Astrocyte (in vitro differentiated cells and primary cell): ENCODE results near the gene SCML2. TPM values are rescaled to one million over a fixed set of nuclear protein-coding genes. Genes with fewer than 3 reads are reported as not detected.
"Not testable (repeated sequence)": the region's sequence is repeated elsewhere in the genome, so short reads cannot be mapped to it uniquely, and the experiment has no call there.

Experiments
- DNase-seq: peaks from one replicate; pipeline ENCODE4 v3.0.0-alpha.2; 2010; ENCODE audit warnings: low read depth
- FAIRE-seq: peaks from 2 replicates; lab custom pipeline; 2011; peaks lifted over from hg19 to GRCh38; lab: Jason Lieb, UNC
- H2AFZ ChIP-seq: 2 replicates; pipeline ENCODE4 v1.6.0; 2012; ENCODE audit warnings: low read depth, low read length, inconsistent platforms
- H3K27ac ChIP-seq: 2 replicates; pipeline ENCODE4 v1.5.1; 2011; ENCODE audit warnings: low read depth, low read length, inconsistent platforms
- H3K27me3 ChIP-seq: 2 replicates; pipeline ENCODE4 v1.6.0; 2011; ENCODE audit warnings: low read length, inconsistent platforms; ENCODE audit not compliant: insufficient read depth
- H3K36me3 ChIP-seq: 2 replicates; pipeline ENCODE4 v1.5.1; 2011; ENCODE audit warnings: low read length, inconsistent platforms; ENCODE audit not compliant: insufficient read depth
- H3K4me1 ChIP-seq: 2 replicates; pipeline ENCODE4 v1.5.1; 2011; ENCODE audit warnings: low read length, inconsistent platforms; ENCODE audit not compliant: insufficient read depth
- H3K4me2 ChIP-seq: 2 replicates; pipeline ENCODE4 v1.6.0; 2012; ENCODE audit warnings: low read length, inconsistent platforms
- H3K4me3 ChIP-seq: 2 replicates; pipeline ENCODE4 v1.5.1; 2011; ENCODE audit warnings: low read depth, mild to moderate bottlenecking, low read length, inconsistent platforms; ENCODE audit not compliant: insufficient read depth
- H3K79me2 ChIP-seq: 2 replicates; pipeline ENCODE4 v1.6.0; 2012; ENCODE audit warnings: mild to moderate bottlenecking, low read length, inconsistent platforms; ENCODE audit not compliant: insufficient read depth
- H3K9ac ChIP-seq: 2 replicates; pipeline ENCODE4 v1.6.0; 2012; ENCODE audit warnings: mild to moderate bottlenecking, low read length, inconsistent platforms
- H3K9me3 ChIP-seq: 2 replicates; pipeline ENCODE4 v1.5.1; 2012; ENCODE audit warnings: low read depth, mild to moderate bottlenecking, low read length, inconsistent platforms; ENCODE audit not compliant: insufficient read depth
- H4K20me1 ChIP-seq: 2 replicates; pipeline ENCODE4 v1.6.0; 2012; ENCODE audit warnings: low read length, inconsistent platforms; ENCODE audit not compliant: insufficient read depth
- H3K27ac Mint-ChIP-seq: one replicate; pipeline ENCODE4 v1.8.0; 2021; ENCODE audit warnings: mild to moderate bottlenecking, mixed read lengths; ENCODE audit not compliant: unreplicated experiment
- H3K27me3 Mint-ChIP-seq: one replicate; pipeline ENCODE4 v1.8.0; 2021; ENCODE audit warnings: low read depth, mixed read lengths; ENCODE audit not compliant: unreplicated experiment
- H3K36me3 Mint-ChIP-seq: one replicate; pipeline ENCODE4 v1.8.0; 2021; ENCODE audit warnings: low read depth, mixed read lengths; ENCODE audit not compliant: unreplicated experiment
- H3K4me1 Mint-ChIP-seq: one replicate; pipeline ENCODE4 v1.8.0; 2021; ENCODE audit warnings: low read depth, mixed read lengths; ENCODE audit not compliant: unreplicated experiment
- H3K4me3 Mint-ChIP-seq: one replicate; pipeline ENCODE4 v1.8.0; 2021; ENCODE audit warnings: mild to moderate bottlenecking, moderate library complexity, mixed read lengths; ENCODE audit not compliant: unreplicated experiment
- H3K9me3 Mint-ChIP-seq: one replicate; pipeline ENCODE4 v1.8.0; 2021; ENCODE audit warnings: mild to moderate bottlenecking, mixed read lengths; ENCODE audit not compliant: unreplicated experiment
- EZH2 ChIP-seq: IDR thresholded peaks from 2 replicates; pipeline ENCODE4 v1.6.1; 2012; ENCODE audit warnings: mild to moderate bottlenecking, low read length, inconsistent platforms; ENCODE audit not compliant: insufficient read depth
- total RNA-seq: library from RNA; stranded (reverse); gene quantifications from 2 replicates; pipeline ENCODE4 v1.2.1, GENCODE V29; 2021
- TF ChIP-seq, protein P1 (sequence below): IDR thresholded peaks from 2 replicates; pipeline ENCODE4 v1.5.1; 2011; ENCODE audit warnings: low read depth, mild to moderate bottlenecking, inconsistent platforms, low read length, moderate library complexity; ENCODE audit not compliant: insufficient read depth

Gene SCML2
- total RNA-seq, 1 donor from 2014 or later, result 1.2 TPM

- no peak overlapping the region for H2AFZ ChIP-seq
- no peaks in the 10 kb centered on the region for H4K20me1 ChIP-seq
- no peaks in the 10 kb centered on the region for H3K9me3 ChIP-seq
- H3K4me3 ChIP-seq, result no peak overlapping the region
- no peak overlapping the region for H3K27ac Mint-ChIP-seq
- FAIRE-seq (peak; percentile 54), DNase-seq (peak; percentile 18)
- no peak overlapping the region for H3K27ac ChIP-seq
- H3K4me1 Mint-ChIP-seq, result no peaks in the 10 kb centered on the region
- H3K36me3 ChIP-seq, result no peaks in the 10 kb centered on the region
- no peak overlapping the region for H3K9ac ChIP-seq
- no peak overlapping the region for H3K4me3 Mint-ChIP-seq
- no peak overlapping the region for H3K4me2 ChIP-seq
- no peaks in the 10 kb centered on the region for H3K36me3 Mint-ChIP-seq
- peaks cover 5% of the 10 kb centered on the region for H3K4me1 ChIP-seq
- H3K9me3 Mint-ChIP-seq, result no peaks in the 10 kb centered on the region
- H3K27me3 Mint-ChIP-seq, result no peaks in the 10 kb centered on the region
- no peaks in the 10 kb centered on the region for H3K27me3 ChIP-seq
- H3K79me2 ChIP-seq, result no peaks in the 10 kb centered on the region
- no peak for TF ChIP-seq EZH2
- TF ChIP-seq, protein P1, sequence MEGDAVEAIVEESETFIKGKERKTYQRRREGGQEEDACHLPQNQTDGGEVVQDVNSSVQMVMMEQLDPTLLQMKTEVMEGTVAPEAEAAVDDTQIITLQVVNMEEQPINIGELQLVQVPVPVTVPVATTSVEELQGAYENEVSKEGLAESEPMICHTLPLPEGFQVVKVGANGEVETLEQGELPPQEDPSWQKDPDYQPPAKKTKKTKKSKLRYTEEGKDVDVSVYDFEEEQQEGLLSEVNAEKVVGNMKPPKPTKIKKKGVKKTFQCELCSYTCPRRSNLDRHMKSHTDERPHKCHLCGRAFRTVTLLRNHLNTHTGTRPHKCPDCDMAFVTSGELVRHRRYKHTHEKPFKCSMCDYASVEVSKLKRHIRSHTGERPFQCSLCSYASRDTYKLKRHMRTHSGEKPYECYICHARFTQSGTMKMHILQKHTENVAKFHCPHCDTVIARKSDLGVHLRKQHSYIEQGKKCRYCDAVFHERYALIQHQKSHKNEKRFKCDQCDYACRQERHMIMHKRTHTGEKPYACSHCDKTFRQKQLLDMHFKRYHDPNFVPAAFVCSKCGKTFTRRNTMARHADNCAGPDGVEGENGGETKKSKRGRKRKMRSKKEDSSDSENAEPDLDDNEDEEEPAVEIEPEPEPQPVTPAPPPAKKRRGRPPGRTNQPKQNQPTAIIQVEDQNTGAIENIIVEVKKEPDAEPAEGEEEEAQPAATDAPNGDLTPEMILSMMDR, result peak; percentile 58
Observed at GRCh38 chrX:18390941-18391538, 36.6 kb upstream of the SCML2 start.

GRCh38 chrX:18389966-18390365 lies 35.5 kb upstream of the SCML2 start:
- H3K4me3 Mint-ChIP-seq, result no peak overlapping the region
- Histone ChIP-seq H3K9ac (no peak overlapping the region), H3K4me2 (no peak overlapping the region), H4K20me1 (no peaks in the 10 kb centered on the region), H3K27ac (no peak overlapping the region), H3K9me3 (no peaks in the 10 kb centered on the region), H3K27me3 (no peaks in the 10 kb centered on the region), H3K79me2 (no peaks in the 10 kb centered on the region), H3K36me3 (no peaks in the 10 kb centered on the region), H3K4me1 (peaks cover 3% of the 10 kb centered on the region), H3K4me3 (no peak overlapping the region), H2AFZ (no peak overlapping the region)
- H3K4me1 Mint-ChIP-seq, result no peaks in the 10 kb centered on the region
- no peaks in the 10 kb centered on the region for H3K36me3 Mint-ChIP-seq
- no peak overlapping the region for H3K27ac Mint-ChIP-seq
- FAIRE-seq (no peak), DNase-seq (no peak)
- no peaks in the 10 kb centered on the region for H3K9me3 Mint-ChIP-seq
- H3K27me3 Mint-ChIP-seq, result no peaks in the 10 kb centered on the region
- TF ChIP-seq EZH2, result no peak
- TF ChIP-seq, protein P1, result no peak

GRCh38 chrX:18377796-18378195 lies 23.3 kb upstream of the SCML2 start:
- Histone ChIP-seq H3K27me3 (no peaks in the 10 kb centered on the region), H3K27ac (no peak overlapping the region), H3K4me3 (no peak overlapping the region), H3K36me3 (no peaks in the 10 kb centered on the region), H3K4me1 (no peaks in the 10 kb centered on the region), H3K79me2 (no peaks in the 10 kb centered on the region), H3K9me3 (no peaks in the 10 kb centered on the region), H3K4me2 (no peak overlapping the region), H3K9ac (no peak overlapping the region), H2AFZ (no peak overlapping the region), H4K20me1 (no peaks in the 10 kb centered on the region)
- Mint-ChIP-seq H3K27me3 (peaks cover 11% of the 10 kb centered on the region), H3K27ac (no peak overlapping the region), H3K4me3 (no peak overlapping the region), H3K9me3 (no peaks in the 10 kb centered on the region), H3K36me3 (no peaks in the 10 kb centered on the region), H3K4me1 (no peaks in the 10 kb centered on the region)
- no peak for FAIRE-seq
- no peak for DNase-seq
- no peak for TF ChIP-seq EZH2
- TF ChIP-seq, protein P1, result peak; percentile 28

GRCh38 chrX:18375131-18375805 lies 20.8 kb upstream of the SCML2 start:
- not testable (repeated sequence) for H3K4me1 Mint-ChIP-seq, H3K4me3 ChIP-seq, H3K27me3 ChIP-seq, H3K36me3 Mint-ChIP-seq, H2AFZ ChIP-seq, DNase-seq, H3K4me2 ChIP-seq, H3K79me2 ChIP-seq, FAIRE-seq, H3K36me3 ChIP-seq, H3K9ac ChIP-seq, H4K20me1 ChIP-seq, H3K9me3 Mint-ChIP-seq, H3K27ac Mint-ChIP-seq, H3K27ac ChIP-seq, H3K9me3 ChIP-seq, H3K4me1 ChIP-seq, H3K4me3 Mint-ChIP-seq
- peaks cover 11% of the 10 kb centered on the region for H3K27me3 Mint-ChIP-seq
